ENCODE data around the gene SLC26A5.
"Not testable (repeated sequence)": the region's sequence is repeated elsewhere in the genome, so short reads cannot be mapped to it uniquely, and the experiment has no call there.

The SLC26A5 gene, protein sequence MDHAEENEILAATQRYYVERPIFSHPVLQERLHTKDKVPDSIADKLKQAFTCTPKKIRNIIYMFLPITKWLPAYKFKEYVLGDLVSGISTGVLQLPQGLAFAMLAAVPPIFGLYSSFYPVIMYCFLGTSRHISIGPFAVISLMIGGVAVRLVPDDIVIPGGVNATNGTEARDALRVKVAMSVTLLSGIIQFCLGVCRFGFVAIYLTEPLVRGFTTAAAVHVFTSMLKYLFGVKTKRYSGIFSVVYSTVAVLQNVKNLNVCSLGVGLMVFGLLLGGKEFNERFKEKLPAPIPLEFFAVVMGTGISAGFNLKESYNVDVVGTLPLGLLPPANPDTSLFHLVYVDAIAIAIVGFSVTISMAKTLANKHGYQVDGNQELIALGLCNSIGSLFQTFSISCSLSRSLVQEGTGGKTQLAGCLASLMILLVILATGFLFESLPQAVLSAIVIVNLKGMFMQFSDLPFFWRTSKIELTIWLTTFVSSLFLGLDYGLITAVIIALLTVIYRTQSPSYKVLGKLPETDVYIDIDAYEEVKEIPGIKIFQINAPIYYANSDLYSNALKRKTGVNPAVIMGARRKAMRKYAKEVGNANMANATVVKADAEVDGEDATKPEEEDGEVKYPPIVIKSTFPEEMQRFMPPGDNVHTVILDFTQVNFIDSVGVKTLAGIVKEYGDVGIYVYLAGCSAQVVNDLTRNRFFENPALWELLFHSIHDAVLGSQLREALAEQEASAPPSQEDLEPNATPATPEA

DNA sequence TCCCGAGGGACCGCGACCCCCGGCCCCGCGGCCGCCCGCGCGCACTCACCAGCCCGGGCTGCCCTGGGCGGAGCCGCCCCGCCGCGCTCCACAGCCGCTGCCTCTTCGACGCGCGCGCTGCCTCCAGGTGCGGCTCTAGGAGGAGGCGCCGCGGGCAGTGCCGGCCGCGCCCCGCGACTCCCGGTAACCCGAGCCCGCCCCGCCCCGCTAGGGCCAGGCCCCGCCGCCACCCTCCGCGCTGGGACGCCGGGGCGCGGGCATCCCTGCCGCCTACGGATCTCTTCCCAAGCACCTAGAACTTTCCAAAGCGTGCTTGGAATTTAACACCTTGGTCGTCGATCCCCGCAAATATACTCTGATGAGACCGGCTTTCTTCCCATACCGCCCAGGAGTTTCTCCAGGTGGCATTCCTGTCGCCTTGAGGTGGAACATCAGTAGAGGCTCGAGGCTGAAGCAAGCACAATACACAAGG, at the start of gene SLC26A5:
Gene SLC26A5, minus strand, starts transcription at position 159 of the 472 bp plus-strand sequence. CDS start 24,693 bp downstream, outside the sequence.
- TF ChIP-seq, protein P1, sequence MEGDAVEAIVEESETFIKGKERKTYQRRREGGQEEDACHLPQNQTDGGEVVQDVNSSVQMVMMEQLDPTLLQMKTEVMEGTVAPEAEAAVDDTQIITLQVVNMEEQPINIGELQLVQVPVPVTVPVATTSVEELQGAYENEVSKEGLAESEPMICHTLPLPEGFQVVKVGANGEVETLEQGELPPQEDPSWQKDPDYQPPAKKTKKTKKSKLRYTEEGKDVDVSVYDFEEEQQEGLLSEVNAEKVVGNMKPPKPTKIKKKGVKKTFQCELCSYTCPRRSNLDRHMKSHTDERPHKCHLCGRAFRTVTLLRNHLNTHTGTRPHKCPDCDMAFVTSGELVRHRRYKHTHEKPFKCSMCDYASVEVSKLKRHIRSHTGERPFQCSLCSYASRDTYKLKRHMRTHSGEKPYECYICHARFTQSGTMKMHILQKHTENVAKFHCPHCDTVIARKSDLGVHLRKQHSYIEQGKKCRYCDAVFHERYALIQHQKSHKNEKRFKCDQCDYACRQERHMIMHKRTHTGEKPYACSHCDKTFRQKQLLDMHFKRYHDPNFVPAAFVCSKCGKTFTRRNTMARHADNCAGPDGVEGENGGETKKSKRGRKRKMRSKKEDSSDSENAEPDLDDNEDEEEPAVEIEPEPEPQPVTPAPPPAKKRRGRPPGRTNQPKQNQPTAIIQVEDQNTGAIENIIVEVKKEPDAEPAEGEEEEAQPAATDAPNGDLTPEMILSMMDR (IDR thresholded peaks at IDR 0.05; ENCODE audit: insufficient read depth, low read depth, low read length, missing control alignments): no peak
- DNase-seq (ENCODE audit: low read depth): peak; percentile 58
- H3K4me3 ChIP-seq (ENCODE audit: low read length): peak within 1 kb of the TSS; percentile 28

DNA sequence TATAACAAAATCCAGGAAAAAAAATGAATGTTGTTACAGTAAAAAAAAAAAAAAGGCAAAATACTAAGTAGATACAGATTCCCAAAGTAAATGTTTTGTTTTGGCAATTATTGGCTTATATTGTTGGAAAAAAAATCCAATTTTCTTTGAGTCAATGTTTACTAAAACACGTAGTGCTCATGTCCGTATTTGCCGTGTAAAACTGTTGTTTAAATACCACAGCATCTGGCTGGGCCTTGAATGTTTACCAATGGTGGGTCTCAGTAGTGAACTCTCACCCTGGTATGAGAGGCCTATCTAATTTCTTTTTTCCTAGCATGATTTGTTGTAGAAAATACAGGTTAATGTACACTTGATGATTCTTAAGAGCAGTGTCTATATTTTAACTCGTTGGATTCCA, 41.4 kb upstream of the SLC26A5 start:
- no peak overlapping the region for H3K4me3 ChIP-seq (ENCODE audit: low read length)
- TF ChIP-seq, protein P1 (IDR thresholded peaks at IDR 0.05; ENCODE audit: insufficient read depth, low read depth, low read length, missing control alignments): no peak
- DNase-seq (ENCODE audit: low read depth): no peak

DNA sequence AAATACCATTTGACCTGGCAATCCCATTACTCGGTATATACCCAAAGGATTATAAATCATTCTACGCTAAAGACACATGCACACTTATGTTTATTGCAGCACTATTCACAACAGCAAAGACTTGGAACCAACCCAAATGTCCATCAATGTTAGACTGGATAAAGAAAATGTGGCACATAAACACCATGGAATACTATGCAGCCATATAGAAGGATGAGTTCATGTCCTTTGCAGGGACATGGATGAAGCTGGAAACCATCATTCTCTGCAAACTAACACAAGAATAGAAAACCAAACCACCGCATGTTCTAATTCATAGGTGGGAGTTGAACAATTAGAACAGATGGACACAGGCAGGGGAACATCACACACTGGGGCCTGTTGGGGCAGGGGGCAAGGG, 40.9 kb upstream of the SLC26A5 start:
- DNase-seq (ENCODE audit: low read depth); H3K4me3 ChIP-seq (ENCODE audit: low read length): not testable (repeated sequence)

DNA sequence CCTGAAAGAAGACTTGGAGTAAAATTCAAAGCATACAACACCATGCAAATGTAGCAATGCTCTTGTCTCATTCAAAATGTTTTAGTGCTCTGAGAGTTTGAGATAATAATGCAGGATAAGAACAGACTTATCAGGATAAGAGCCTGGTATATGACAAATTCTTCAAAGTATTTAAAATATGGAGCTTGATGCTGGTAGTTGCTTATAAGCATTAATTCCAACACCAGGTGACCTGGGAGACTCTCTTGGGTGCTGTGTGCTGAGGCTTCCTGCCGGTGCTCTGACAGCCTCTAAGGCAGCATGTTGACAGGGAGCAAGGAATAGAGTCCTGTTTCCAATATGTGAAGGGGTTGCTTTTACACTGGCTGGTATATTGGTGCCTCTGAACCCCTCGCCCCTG, 34.8 kb upstream of the SLC26A5 start:
- TF ChIP-seq, protein P1 (IDR thresholded peaks at IDR 0.05; ENCODE audit: insufficient read depth, low read depth, low read length, missing control alignments): no peak
- no peak for DNase-seq (ENCODE audit: low read depth)
- H3K4me3 ChIP-seq (ENCODE audit: low read length): no peak overlapping the region

DNA sequence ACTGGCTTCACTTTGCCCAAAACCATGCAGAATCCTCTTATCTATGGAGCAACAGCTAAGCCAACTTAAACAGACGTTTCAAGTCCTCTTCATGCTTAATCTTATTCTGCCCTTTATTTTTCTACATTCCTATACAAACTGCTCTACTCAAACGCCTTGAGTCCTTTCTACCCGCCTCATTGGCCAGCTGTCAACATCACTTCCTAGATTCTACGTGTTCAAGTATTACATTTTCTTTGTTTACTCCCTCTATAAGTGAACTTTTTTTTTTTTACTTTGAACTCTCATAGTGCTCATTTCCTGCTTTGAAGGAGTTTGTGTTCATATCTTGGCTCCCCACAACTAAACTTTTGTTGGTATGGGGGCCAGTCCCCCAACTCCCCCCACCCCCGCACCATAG, 28.9 kb upstream of the SLC26A5 start:
- TF ChIP-seq, protein P1 (IDR thresholded peaks at IDR 0.05; ENCODE audit: insufficient read depth, low read depth, low read length, missing control alignments): no peak
- no peak overlapping the region for H3K4me3 ChIP-seq (ENCODE audit: low read length)
- no peak for DNase-seq (ENCODE audit: low read depth)

DNA sequence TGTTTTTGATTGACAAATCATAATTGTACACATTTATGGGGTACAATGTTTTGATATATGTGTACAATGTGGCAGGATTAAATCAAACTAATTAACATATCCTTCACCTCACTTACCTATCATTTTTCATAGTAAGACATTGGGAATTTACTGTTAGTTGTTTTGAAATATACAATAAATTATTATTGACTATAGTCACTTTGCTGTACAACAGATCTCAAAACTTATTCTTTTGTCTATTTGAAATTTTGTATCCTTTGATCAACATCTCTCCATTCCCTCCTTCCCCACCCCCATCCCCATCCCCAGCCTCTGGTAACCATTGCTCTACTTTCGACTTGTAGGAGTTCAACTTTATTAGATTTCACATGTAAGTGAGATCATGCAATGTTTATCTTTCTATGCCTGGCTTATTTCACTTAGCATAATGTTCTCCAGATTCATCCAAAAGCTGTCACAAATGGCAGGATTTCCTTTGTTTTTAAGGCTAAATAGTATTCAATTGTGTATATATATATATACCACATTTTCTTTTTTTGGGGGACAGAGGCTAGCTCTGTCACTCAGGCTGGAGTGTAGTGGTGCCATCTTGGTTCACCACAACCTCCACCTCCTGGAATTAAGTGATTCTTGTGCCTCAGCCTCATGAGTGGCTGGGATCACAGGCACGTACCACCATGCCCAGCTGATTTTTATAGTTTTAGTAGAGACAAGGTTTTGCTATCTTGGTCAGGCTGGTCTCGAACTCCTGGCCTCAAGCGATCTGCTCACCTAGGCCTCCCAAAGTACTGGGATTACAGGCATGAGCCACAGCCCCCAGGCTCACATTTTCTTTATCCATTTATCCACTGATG, 23.3 kb upstream of the SLC26A5 start:
- TF ChIP-seq, protein P1 (IDR thresholded peaks at IDR 0.05; ENCODE audit: insufficient read depth, low read depth, low read length, missing control alignments): no peak
- H3K4me3 ChIP-seq (ENCODE audit: low read length): no peak overlapping the region
- no peak for DNase-seq (ENCODE audit: low read depth)

DNA sequence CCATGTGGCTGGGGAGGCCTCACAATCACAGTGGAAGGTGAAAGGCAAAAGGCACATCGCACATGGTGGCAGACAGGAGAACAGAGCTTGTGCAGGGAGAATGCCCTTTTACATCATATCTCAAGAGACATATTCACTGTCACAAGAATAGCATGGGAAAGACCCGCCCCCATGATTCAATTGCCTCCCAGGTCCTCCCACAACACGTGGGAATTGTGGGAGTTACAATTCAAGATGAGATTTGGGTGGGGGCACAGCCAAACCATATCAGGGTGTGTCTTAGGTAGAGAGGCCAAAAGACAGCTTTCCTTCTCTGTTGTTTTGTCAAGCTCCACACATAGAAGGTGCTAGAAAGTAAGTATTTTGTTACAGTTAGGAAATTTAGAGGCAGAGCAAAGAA, 20.8 kb upstream of the SLC26A5 start:
- TF ChIP-seq, protein P1 (IDR thresholded peaks at IDR 0.05; ENCODE audit: insufficient read depth, low read depth, low read length, missing control alignments): no peak
- no peak overlapping the region for H3K4me3 ChIP-seq (ENCODE audit: low read length)
- no peak for DNase-seq (ENCODE audit: low read depth)
